Fibroblast of peridontal ligament (primary cell): ENCODE results near the gene FNDC11.
"Not testable (repeated sequence)": the region's sequence is repeated elsewhere in the genome, so short reads cannot be mapped to it uniquely, and the experiment has no call there.

Experiments used
- DNase-seq: peaks from one replicate; pipeline ENCODE4 v3.0.0-alpha.2; 2010; ENCODE audit errors: extremely low read depth

Gene FNDC11

DNA sequence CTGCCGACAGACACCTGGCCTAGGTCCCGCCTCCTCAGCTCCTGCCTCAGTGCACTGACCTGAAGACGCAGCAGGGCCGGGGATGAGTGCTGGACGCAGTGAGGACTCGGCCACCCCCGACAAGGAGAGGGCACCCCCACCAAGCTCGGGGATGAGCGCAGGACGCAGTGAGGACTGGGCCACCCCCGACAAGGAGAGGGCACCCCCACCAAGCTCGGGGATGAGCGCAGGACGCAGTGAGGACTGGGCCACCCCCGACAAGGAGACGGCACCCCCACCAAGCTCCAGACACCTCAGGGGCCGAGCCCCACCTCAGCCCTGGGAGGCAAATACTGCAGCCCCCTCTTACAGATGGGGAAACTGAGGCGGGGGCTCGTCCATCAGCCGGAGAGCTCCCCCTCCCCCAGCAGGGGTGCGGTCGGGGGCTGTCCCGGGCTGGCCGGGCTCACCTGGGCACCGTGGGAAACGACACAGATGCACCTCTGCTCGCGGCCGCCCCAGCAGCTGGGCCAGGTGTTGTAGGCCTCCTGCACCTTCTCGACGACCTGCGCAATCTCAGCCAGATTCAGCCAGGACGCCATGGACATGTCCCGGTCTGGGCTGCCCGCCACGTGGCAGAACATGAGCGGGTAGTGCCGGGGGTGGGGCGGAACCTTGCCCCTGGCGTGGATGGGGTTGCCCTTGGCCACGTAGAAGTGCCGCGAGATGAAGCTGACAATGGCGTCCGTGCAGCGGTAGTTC is 12.6 kb downstream of the FNDC11 start:
- no peak for DNase-seq

DNA sequence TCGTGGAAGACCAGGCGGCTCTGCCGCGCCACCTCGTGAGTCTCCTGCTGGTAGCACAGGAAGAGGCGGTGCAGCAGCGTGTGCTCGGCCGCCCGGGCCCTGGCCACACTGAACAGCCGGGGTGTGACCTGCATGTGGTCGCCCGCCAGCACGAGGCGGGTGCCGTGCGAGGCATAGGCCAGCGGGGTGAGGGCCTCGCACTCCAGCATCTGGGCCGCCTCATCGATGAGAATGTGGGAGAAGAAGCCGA is 13.1 kb downstream of the FNDC11 start:
- no peak for DNase-seq

DNA sequence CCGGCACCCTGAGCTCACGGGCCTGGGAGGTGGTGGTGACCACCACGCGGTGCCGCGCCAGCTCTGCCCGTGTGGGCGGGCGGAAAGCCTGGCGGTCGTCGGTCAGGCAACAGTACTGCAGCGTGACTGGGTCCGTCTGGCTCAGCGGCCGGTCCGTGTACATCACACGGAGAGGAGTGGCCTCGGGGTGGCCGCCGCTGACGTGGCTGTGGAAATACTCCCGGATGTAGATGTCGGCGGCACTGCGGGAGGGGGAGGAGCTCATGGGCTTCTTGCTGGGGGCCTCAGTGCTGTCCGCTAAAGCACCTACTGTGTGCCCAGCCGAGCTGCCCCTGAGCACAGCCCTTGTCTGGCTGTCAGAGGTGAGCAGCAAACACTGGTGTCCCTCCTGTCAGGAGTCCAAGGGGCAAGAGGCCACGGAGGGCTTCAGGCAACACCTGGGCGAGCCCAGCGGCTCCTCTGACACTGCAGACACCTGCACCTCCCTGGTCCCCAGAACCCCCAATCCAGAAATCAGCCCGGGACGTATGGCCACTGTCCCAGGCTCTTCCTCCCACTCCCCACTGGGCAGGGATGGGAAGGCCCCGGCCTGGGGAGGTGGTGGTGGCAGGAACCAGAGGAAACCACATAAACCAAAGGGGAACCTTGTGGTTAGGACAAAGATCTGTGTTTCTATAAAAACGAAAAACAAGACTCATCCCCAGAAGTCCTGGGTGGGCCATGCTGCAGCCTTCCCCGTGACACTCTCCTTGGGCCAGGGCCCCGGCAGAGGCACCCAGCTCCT is 13.6 kb downstream of the FNDC11 start:
- no peak for DNase-seq

DNA sequence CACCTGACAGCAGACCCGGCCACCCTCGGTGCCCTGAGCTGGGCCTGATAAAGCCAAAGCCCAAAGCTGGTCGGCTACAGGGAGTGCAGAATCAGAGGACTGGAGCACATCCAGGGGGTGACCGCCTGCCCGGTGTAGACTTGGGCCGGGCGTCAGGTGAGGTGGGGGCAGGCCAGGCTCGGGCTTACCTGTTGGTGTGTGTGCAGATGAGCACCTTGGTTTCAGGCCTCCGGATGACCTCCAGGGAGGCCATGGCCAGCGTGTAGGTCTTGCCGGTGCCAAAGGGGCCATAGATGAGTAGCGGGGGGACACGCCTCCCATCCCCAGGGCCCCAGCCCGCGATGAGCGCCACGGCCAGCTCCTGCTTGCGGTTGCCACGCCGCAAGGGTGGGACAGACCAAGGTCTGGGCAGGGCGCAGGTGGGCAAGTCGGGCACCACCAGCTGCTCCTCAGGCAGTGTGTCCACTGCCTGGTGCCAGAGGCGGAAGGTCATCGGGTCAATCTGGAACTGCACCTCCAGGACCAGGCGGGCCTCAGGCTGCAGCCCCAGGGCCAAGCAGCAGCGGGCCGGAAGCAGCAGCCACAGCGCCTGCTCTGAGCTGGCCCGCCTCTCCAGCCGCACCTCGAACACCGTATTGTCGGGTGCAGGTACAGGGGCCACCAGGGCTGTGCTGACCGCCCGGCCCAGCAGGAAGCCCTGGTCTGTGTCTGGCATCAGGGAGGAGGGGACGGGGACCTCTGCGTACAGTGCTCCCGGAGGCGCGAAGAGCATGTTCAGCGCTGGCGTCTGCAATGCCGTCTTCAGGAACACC is 14.4 kb downstream of the FNDC11 start:
- DNase-seq: no peak

DNA sequence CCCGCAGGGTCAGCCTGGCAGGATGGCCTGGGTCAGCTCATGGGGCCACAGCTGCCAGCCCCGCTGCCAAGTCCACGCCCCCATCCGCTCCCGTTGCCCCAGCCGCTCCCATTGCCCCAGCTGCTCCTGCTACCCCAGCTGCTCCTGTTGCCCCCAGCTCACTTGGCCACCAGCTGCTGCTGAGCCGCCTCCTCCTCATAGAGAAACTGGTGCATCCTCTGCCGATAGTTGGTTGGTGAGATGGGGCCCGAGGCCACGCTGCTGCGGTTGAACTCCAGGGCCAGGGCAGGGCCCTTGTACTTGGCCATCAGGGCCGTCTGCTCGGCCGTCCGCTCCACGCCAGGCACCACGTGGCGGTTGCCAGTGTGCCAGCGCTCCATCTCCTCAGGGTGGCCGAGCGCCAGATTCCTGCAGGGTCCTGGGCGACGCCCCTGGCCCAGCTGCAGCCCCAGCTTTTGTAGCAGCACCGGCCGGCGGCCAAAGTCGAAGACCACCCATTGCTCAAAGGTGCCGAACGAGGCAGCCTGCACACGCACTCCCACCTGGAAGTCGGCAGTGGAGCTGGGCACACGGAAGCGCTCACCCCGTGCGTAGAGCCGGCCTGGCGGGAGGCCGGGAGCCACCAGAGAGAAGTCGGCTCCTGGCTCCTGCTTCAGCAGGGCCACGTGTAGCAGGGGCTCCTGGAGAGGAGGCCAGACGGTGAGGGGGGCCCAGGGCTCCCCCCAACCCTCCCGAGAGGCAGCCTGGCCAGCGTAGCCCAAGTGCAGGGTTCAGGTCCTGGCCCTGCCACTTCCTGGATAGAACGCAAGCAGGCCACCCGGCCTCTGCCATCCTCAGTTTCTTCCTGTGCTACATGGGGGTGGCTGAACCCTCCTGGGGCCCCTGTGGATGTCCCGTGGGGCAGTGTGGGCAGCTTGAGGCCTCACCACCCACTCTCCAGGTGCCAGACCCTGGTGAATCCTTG is 15.3 kb downstream of the FNDC11 start:
- no peak for DNase-seq

DNA sequence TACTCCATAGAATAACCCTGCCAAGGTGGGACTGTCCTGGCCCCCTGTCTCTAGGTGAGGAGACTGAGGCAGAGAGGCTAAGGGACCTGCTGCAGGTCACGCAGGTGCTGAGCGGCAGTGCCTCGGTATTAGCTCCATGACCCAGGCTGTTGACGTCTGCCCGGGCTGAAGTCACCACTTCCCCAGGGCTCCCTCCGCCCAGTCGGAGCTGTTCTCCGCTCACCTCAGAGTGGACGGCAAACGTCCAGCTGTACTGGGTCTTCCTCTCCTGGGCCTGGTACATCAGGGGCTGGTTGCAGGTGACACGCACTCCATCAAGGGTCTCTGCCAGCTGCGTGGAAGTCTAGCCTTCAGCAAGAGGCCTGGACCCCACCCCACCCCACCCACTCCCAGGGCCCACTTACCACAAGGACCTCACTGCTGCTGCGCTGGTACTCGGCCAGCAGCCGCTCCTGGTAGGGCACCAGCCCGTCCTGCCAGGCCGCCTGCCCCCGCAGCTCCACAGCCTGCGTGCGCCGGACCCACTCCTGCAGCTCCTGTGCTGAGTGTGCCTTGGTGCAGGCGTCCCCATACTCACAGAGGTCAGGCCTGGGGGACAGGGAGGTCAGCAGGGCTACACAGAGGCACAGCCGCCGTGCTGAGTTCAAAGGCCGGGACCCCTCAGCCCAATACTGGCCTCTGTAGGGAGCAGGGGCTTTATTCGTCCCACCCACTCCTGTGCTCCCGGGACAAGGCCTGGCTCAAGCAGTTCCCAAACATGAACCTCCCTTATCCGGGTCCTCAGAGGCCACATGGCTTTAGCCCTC is 16.5 kb downstream of the FNDC11 start:
- DNase-seq: no peak

DNA sequence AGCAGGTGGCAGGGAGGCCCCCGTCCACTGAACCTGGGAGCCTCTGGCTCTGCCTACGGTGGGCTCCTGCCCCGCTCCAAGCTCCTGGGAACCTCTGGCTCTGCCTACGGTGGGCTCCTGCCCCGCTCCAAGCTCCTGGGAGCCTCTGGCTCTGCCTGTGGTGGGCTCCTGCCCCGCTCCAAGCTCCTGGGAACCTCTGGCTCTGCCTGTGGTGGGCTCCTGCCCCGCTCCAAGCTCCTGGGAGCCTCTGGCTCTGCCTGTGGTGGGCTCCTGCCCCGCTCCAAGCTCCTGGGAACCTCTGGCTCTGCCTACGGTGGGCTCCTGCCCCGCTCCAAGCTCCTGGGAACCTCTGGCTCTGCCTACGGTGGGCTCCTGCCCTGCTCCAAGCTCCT is 17.1 kb downstream of the FNDC11 start:
- DNase-seq: not testable (repeated sequence)

DNA sequence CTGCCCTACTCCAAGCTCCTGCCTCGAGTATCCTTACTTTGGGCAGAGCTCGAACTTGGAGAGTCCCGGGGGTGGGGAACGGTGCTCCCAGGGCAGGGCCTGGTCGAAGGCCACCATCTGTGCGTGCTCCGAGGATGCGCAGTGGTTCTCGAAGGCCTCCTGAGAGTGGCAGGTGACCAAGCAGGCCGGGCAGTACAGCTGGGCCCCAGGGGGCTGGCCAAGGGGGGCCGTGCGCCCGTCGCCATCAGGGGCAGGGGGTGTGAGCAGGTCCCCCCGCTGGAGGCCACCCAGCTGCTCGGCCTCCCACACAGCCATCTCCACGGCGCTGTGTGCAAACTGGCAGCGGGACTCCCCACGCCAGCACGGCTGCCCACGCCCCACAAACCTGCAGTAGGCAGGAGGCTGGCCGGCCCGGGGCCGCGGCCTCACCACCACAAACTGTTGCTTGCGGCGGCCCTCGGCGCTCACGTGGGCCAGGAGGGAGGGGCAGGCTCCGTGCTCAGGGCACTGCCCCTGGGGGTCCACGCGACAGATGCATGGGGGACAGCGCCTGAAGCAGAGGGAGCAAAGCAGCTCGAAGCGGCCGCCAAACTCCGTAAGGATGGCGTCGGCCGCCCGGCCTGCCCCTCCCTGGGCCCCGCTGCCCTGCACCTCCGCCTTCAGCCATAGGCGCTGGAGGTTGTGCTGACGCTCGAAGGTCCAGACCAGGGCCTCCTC is 18.3 kb downstream of the FNDC11 start:
- no peak for DNase-seq

DNA sequence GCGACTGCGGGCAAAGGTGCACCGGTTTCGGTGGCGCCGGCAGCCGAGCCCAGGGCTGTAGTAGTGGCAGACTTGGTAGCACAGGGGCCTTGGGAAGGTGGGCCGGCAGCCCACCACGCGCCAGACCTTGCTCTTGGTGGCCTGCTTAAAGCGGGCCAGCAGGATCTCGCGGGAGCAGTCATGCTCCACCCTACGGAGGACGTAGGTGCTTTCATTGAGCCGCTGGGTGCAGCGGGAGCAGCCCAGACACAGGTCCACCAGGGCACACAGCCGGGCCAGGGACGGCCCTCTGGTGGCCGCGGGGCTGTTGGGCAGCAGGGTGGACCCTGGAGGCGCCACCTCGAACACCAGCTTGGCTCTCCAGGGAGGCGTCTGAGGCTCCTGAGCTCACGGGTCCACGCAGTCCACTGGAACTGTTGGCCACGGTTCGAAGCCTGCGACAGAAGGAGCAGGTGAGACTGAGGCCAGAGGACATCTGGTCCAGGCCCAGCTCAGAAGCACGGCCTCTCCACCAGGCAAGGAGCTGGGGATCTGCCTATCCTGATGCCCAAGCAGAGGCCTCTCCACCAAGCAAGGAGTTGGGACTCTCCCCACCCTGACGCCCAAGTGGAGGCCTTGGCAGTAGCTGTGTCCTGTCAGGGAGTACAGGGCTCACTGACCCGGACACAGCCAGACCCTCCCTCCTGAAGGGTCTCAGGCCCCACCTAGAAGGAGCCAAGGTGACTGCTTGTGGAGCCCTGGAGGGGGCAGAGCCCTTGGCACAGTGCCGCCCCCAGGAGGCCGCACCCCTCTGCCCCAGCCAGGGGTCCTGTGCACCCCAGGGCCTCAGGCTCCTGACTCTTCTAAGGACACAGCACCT is 19.1 kb downstream of the FNDC11 start:
- DNase-seq: no peak

DNA sequence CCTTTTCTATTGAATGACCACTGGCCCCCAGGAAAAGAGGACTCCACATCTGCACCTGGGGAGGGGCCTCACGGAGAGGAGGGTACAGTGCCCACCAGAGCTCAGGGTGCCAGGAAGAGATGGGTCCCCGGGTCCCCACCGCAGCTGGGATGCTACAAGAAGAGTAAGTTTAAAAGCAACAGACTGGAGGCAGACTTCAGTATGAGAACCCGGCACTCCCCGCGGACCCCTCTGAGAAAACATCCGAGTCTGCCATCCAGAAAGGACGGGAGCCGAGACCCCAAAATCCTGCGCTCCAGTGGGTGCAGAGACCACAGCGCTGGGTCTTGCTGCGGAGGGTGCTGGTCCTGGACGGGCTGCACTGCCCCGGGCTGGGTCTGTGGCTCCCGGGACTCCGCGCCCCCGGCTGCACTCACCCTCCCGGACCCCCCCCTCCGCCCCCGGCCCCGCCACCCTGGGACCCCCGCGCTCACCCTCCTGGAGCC is 19.7 kb downstream of the FNDC11 start:
- DNase-seq: no peak

DNA sequence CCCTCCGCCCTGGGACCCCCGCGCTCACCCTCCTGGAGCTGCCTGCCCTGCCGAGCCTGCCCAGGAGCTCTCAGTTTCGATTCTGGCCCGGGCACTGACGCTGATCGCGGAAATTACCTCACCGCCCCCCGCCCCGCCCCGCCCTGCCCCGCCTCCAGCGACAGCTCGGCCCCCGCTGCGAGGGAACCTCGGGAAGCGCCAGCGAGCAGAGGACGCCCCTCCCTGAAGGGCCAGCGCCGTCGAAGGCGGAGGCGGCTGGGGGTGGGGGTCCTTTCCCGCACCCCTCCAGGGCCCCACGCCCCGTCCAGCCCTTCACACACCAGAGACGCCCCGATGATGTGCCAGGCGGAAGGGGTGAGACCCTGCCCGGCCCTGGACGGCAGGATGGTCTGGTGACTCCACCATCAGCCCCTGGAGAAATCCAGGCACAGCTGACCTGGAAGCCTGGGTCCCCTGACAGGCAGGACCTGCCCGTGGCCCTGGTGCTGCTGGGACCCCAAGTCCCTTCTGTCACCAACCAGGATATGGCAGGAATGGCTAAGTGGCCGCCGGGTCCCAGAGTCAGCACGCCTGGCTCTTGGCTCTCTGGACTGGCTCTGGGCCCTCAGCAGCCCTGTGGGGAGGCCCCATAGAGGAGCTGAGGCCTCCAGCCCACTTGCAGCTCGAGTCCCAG is 20.3 kb downstream of the FNDC11 start, which contains the start of gene HELZ2:
HELZ2 (minus strand) TSS at position 84 of the 673 bp plus-strand sequence. CDS start 1,854 bp downstream, outside the sequence.
- DNase-seq: peak; percentile 44

DNA sequence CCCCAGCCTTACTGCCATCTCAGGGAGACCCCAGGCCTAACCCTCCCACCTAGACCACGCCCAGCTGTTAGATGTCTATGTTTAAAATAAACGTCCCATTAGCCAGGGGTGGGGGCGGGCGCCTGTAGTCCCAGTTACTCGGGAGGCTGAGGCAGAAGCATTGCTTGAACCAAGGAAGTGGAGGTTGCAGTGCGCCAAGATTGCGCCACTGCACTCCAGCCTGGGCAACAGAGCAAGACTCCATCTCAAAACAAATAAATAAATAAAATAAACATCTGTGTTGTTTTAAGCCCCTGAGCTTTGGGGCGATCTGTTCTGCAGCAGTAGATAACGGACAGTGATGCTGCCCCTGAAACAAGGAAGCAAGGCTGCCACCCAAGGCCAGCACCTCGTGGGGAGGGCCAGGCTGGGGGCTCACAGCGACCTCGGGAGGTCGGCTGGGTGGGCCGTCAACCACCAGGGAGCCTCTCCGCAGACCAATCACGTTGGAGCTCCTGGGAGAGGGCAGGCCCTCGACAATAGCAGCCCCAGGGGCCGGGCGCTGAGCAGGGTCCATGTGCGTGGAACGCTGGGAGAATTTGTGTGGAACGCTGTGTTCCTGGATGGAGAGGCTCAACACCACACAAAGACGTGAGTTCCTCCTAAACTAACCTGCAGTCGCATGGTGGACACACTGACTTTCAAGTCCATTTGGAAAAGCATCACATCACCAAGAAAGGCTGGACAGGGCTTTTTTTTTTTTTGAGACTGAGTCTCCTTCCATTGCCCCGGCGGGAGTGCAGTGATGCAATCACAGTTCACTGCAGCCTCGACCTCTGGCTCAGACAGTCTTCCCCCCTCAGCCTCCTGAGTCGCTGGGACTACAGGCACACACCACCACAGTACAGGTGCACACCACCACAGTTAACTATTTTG is 21.1 kb downstream of the FNDC11 start:
- DNase-seq: peak; percentile 41

DNA sequence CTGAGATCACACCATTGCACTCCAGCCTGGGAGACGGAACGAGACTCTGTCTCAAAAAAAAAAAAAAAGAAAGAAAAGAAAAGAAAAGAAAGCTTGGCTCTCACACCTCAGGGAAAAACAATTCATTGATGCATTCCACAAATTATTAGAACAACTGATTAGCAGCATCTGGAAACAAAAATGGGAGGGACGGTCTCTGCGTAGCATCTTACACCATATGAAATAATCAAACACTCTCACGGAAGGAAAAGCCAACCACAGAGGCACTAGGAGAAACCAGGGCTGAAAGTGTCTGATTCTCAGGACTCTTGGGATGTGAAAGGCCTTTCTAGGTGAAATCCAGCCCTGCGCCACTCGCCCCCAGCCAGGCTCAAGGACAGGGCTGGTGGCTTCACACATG is 22.4 kb downstream of the FNDC11 start:
- no peak for DNase-seq

DNA sequence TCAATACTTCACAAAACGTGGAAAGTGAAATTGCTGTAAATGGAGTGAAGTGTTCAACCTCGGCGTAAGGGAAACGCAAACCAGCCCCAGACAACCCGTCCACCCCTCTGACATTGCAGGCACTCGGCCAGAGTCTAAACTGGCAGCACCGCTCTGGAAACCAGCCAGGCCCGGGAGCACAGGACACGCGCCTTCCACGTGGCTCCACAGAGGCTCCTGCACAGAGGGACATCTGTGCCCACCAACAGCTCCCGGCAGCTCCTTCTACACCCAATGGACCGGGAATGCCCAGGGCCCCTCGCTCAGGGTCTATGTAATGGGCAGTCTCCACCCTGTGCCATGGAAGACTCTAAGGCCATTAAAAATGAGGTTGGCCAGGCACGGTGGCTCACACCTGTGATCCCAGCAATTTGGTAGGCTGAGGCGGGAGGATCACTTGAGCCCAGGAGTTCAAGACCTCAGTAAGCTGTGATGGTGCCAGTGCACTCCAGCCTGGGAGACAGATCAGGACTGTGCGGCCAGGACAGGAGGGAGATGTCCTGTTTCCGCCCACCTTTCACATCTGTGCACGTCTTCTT is 23.4 kb downstream of the FNDC11 start:
- DNase-seq: no peak

DNA sequence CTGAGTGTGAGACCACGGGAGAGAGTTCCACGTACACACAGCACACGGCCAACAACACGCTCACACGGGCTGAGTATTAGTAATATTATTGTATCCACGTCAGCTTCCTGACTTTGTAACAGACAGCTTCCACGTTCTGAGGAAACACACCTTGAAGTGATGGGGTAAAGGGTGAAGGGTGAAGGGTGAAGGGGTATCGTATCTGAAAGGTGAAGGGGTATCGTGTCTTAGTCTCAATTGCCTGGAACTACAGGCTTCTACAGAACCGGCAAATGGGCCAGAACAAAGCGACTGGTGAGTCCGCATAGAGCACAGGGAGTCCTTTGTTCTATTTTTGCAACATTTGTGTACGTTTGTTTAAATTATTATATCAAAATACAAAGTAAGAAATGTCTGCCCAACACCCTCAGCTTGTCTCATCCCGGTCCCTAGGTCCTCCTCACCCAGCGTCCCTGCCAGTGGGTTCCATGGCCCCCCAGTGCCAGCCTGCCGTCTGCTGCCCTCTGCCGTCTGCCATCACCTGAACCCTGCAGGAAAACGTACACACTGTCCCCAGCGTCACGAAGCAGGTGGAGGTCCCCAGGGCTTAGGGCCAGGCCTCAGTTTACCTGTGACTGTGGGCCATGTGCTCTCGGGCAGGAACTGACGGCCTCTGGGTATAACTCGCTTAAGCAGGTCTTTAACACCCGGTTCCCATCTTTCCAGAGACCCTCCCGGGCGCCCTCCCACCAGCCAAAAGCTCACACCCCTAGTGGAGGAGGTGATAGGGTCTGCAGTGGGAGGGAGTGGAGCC is 24.5 kb downstream of the FNDC11 start:
- DNase-seq: no peak
